ENCODE data around the gene ZBTB7C.

Gene ZBTB7C

DNA sequence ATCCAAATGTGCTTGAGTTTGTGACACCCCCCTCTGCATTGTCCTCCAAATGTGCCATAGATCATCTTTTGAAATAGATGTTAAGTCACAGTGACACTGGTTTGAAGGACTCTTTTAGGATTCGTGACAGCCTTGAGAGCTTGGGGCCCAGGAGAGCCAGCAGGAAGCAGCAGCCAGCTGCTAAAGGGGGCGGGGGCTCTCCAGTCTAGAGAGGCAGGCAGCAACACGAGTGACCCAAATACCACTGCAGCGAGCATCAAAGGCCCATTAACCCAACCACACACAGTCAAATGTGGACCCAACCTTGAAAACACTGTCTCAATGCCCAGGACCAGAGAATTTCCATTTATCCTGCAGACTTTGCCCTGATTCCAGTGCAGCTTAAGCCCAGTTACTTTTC, 75.6 kb downstream of the ZBTB7C start:
- DNase-seq (ENCODE audit: low read depth) = no peak
- H3K4me3 ChIP-seq (ENCODE audit: low read depth, low read length) = no peak overlapping the region

GRCh38 chr18:48330016-48330991, 78.9 kb downstream of the ZBTB7C start:
- peak; percentile 62 for DNase-seq (ENCODE audit: low read depth)
- H3K4me3 ChIP-seq (ENCODE audit: low read depth, low read length) = no peak overlapping the region

- DNase-seq (ENCODE audit: low read depth) = peak; percentile 36
Measured at GRCh38 chr18:48328473-48329210, 80.5 kb downstream of the ZBTB7C start.

GRCh38 chr18:48326901-48327675, 82.1 kb downstream of the ZBTB7C start:
- no peak overlapping the region for H3K4me3 ChIP-seq (ENCODE audit: low read depth, low read length)
- no peak for DNase-seq (ENCODE audit: low read depth)

More at GRCh38 chr18:48328473-48329210, 80.5 kb downstream of the ZBTB7C start:
- H3K4me3 ChIP-seq (ENCODE audit: low read depth, low read length) = no peak overlapping the region

GRCh38 chr18:48325115-48325665, 84.0 kb downstream of the ZBTB7C start:
- no peak overlapping the region for H3K4me3 ChIP-seq (ENCODE audit: low read depth, low read length)
- no peak for DNase-seq (ENCODE audit: low read depth)

GRCh38 chr18:48324651-48325050, 84.5 kb downstream of the ZBTB7C start:
- DNase-seq (ENCODE audit: low read depth) = no peak
- no peak overlapping the region for H3K4me3 ChIP-seq (ENCODE audit: low read depth, low read length)

DNA sequence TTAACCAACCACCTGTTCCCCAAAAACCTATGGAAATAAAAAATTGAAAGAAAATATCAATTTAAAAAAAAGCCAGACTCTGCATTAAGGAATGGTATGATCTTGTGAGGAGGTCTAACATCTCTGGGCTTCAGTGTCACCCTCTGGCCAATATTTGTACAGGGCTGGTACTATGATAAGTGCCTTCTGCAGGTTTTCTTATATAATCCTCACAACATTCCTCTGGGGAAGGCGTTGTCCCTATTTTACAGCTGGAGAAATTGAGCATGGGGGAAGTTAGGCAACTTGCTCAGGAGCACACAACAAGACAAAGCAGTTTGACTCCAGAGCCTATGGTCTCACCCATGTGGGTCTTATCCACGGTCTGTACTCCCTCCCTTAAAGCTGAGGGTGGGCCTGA, 86.0 kb downstream of the ZBTB7C start:
- DNase-seq (ENCODE audit: low read depth) = no peak
- no peak overlapping the region for H3K4me3 ChIP-seq (ENCODE audit: low read depth, low read length)

GRCh38 chr18:48321536-48321935, 87.6 kb downstream of the ZBTB7C start:
- no peak for DNase-seq (ENCODE audit: low read depth)
- no peak overlapping the region for H3K4me3 ChIP-seq (ENCODE audit: low read depth, low read length)

- no peak for DNase-seq (ENCODE audit: low read depth)
- H3K4me3 ChIP-seq (ENCODE audit: low read depth, low read length) = no peak overlapping the region
Measured at GRCh38 chr18:48321121-48321520, 88.1 kb downstream of the ZBTB7C start.

- H3K4me3 ChIP-seq (ENCODE audit: low read depth, low read length) = no peak overlapping the region
- no peak for DNase-seq (ENCODE audit: low read depth)
Measured at GRCh38 chr18:48320639-48320945, 88.6 kb downstream of the ZBTB7C start.

- no peak for DNase-seq (ENCODE audit: low read depth)
- no peak overlapping the region for H3K4me3 ChIP-seq (ENCODE audit: low read depth, low read length)
Measured at GRCh38 chr18:48319801-48320638, 89.2 kb downstream of the ZBTB7C start.

GRCh38 chr18:48318436-48318835, 90.7 kb downstream of the ZBTB7C start:
- no peak overlapping the region for H3K4me3 ChIP-seq (ENCODE audit: low read depth, low read length)
- no peak for DNase-seq (ENCODE audit: low read depth)

- H3K4me3 ChIP-seq (ENCODE audit: low read depth, low read length) = no peak overlapping the region
- no peak for DNase-seq (ENCODE audit: low read depth)
Measured at GRCh38 chr18:48317781-48318381, 91.3 kb downstream of the ZBTB7C start.

- H3K4me3 ChIP-seq (ENCODE audit: low read depth, low read length) = no peak overlapping the region
- no peak for DNase-seq (ENCODE audit: low read depth)
Measured at GRCh38 chr18:48316177-48316576, 93.0 kb downstream of the ZBTB7C start.

DNA sequence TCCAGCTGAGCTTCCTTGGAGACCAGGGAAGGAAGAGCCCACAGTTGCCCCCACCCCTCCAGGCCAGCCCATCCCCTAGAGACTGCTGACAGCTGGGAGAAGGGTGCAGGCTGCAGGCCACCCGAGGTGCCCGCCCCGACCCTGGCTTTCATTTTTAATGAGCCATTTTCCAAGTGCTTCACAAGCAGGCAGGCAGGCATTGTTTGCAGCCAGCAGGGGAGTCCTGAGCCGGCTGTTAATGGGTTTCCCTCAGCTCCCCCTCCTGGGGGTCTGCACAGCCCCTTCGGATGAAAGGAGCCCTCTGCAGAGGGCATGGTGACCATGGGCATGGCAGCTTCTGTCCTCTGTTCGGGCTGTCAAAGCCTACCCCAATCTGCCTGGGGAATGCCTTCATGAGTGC, 94.5 kb downstream of the ZBTB7C start:
- no peak for DNase-seq (ENCODE audit: low read depth)
- H3K4me3 ChIP-seq (ENCODE audit: low read depth, low read length) = no peak overlapping the region

DNA sequence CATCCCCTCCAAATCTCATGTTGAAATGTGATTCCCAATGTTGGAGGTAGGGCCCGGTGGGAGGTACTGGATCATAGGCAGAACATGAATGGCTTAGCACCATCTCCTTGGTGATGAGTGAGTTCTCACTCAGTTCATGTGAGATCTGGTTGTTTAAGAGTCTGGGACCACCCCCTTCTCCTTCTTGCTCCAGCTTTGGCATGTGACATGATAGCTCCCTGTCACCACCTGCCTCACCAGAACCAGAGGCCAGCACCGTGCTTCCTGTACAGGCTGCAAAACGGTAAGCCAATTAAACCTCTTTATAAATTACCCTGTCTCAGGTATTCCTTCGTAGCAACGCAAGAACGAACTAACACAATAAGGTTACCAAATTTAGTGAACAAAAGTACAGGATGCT, 95.4 kb downstream of the ZBTB7C start:
- no peak for DNase-seq (ENCODE audit: low read depth)
- no peak overlapping the region for H3K4me3 ChIP-seq (ENCODE audit: low read depth, low read length)

GRCh38 chr18:48312066-48312465, 97.1 kb downstream of the ZBTB7C start:
- no peak for DNase-seq (ENCODE audit: low read depth)
- no peak overlapping the region for H3K4me3 ChIP-seq (ENCODE audit: low read depth, low read length)

- no peak for DNase-seq (ENCODE audit: low read depth)
- no peak overlapping the region for H3K4me3 ChIP-seq (ENCODE audit: low read depth, low read length)
Measured at GRCh38 chr18:48310999-48311398, 98.2 kb downstream of the ZBTB7C start.

All from skeletal muscle cell (primary cell).